Placental epithelial cell (primary cell): ENCODE data around the gene CEPT1. TPM values are rescaled to one million over a fixed set of nuclear protein-coding genes. Genes with fewer than 3 reads are reported as not detected.

ENCODE experiments used
- small RNA-seq: library from RNA; depleted of rRNA; stranded (forward); fragments of <200 nt; gene quantifications from one replicate; pipeline ENCODE3, GENCODE V24; 2012
- total RNA-seq: library from RNA; depleted of rRNA; stranded (reverse); fragments of >200 nt; gene quantifications from 2 replicates; pipeline ENCODE4 v1.2.3, GENCODE V29; 2012

CEPT1 gene
- 34.9 and 51.8 TPM in 2 replicates for total RNA-seq

DNA sequence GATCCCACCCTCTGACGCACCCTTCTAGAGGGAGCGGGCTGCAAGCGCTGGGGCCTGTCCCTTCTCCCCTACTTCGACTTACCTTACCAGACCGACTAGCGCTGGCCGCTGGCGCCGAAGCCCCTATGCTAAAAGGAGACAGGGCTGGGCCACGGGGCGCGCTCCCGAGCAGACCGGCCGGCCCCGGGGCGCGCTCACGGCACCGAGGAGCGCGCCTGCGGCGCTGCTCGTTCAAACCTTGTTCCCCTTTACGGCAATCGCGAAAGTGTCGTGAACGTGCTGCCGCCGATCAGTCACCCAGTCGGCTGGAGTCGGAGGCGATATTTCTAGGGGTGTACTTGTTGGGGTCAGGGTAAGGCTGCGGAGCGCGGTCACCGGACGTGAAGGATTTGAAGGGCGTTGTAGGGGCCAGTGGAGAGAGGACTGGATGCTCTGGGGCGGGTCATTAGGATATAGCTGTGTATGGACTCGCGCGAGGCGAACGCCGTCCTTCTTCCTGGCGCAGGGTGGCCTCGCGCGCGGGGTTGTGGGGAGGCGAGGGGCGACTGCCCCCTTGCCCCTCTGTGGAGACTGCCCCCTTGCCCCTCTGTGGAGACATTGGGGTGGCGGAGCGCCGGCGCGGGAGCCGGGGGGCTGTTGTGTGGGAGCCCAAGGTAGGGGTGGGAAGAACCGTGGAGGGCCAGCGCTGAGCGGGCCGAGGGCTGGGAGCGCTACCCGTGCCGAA is at the start of gene CEPT1, which contains the start of gene DRAM2:
TSS of gene CEPT1 (plus strand) at position 268 of the 724 bp plus-strand sequence. CDS start 7,492 bp downstream, outside the sequence.
TSS of gene DRAM2 (minus strand) at position 138 of the 724 bp plus-strand sequence. CDS start 8,539 bp downstream, outside the sequence.

DNA sequence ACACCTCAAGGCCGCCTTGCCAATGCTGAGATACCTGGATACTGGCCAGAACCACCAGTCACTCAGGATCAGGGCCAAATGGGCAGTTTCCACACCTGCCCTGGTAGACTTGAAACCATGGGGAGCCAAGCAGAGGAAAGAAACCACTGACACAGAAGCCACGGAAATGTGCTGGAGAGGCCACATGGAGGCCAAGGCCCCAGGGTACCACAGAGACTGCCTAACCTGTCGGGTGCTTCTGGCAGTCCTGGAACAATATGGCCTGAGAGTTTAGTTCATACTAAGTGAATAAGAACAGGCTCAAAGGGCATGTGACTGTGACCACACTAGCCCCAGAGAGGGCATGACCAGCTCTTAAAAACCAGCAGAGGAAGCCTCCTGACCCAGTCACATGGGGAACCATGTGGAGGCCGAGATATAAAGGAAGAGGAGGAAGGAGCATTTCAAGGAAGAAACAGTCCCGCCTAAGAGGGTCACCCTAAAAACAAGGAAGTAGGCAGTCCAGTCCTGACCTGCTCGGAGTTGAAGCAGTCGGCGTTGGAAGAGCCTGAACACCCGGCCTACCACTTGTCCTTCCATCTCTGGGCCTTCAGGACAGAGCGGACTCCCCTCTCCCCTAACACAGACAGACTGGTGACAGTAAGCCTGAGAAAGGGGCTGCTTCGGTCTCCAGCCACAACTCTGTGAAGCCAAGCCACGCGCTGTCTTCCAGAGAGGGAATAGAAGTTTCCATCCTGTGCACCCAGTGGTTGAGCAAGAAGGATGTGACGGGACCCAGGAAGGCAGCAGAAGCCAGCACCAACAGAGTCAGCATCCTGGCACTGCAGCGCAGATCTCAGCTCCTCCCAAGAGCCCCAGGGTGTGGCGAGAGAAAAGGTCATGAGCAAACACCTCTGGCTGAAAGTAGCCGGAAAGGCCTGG is 60.1 kb downstream of the CEPT1 start, which contains the start of gene DENND2D:
TSS of gene DENND2D (minus strand) at position 766 of the 921 bp plus-strand sequence. CDS start at position 579, 187 bp downstream.

GRCh38 chr1:111227434-111227833 is 87.4 kb downstream of the CEPT1 start, which contains the start of gene CHI3L2:
CHI3L2 (plus strand) TSS chr1:111227713; CDS start chr1:111227730, 17 bp downstream.

Small RNA genes within 50 kb of the gene (small RNA-seq; reads per million reads assigned to genes)
- not detected for gene AL355816.1

Other genes starting within 250 kb of the CEPT1 start
- 11.4 and 13.3 TPM in 2 replicates for gene LRIF1, start 176.3 kb upstream of the CEPT1 start, total RNA-seq
- 73.0 and 107 TPM in 2 replicates for gene DRAM2, start 130 bp upstream of the CEPT1 start, total RNA-seq
- 75.4 and 93.4 TPM in 2 replicates for gene DENND2D, start 60.4 kb downstream of the CEPT1 start, total RNA-seq
- gene CHI3L2, start 87.5 kb downstream of the CEPT1 start, total RNA-seq, result 3.5 and 4.9 TPM in 2 replicates
- under 0.01 and 0.11 TPM in 2 replicates for gene CHIA, start 150.6 kb downstream of the CEPT1 start, total RNA-seq